ENCODE data around the gene TATDN3.
"Not testable (repeated sequence)": the region's sequence is repeated elsewhere in the genome, so short reads cannot be mapped to it uniquely, and the experiment has no call there.

The TATDN3 gene

DNA sequence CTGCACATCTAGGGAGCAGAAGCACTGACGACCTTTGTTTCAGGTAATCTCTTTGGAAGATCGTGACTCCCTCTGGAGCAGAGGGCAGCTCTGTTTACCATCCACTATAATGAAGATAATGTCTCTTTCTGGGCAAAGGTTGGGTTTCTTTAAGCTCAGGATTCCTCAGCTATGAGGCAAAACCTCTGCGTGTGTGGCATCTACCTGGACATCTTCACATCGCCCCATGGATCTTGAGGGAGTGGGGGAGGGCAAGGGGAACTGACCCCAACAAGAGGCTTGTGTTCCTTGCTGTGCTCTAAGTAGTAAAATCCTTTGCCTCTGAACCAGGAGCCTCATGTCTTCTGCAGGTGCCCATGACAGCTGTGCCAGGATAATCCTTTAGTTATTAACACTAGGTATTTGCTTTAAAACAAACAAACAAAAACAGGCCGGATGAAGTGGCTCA is 36.2 kb downstream of the TATDN3 start:
- DNase-seq (ENCODE audit: low read depth): no peak

- DNase-seq (ENCODE audit: low read depth): no peak
Measured at GRCh38 chr1:212828395-212828794, 36.7 kb downstream of the TATDN3 start.

- DNase-seq (ENCODE audit: low read depth): not testable (repeated sequence)
Measured at GRCh38 chr1:212833211-212834207, 41.8 kb downstream of the TATDN3 start.

- DNase-seq (ENCODE audit: low read depth): no peak
Measured at GRCh38 chr1:212838145-212838544, 46.5 kb downstream of the TATDN3 start.

- DNase-seq (ENCODE audit: low read depth): not testable (repeated sequence)
Measured at GRCh38 chr1:212844521-212844920, 52.8 kb downstream of the TATDN3 start.

DNA sequence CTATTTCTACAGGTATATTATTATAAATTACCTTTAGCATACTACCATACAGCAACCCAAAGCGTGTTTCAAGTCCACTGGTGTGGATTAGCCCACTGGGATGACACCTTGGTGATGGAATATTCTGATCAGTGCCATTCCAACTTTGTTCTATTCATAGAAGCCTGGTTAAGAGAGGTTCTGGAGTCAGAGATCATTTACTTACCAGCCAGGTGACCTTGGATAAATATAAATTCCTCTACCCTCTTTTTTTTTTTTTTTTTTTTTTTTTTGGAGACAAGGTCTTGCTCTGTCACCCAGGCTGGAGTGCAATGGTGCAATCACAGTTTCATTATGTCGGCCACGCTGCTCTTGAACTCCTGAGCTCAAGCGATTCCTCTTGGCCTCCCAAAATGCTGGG is 55.9 kb downstream of the TATDN3 start, which contains the start of gene SPATA45:
Gene SPATA45, minus strand, starts transcription at position 101 of the 400 bp plus-strand sequence. CDS start 11,500 bp downstream, outside the sequence.
- DNase-seq (ENCODE audit: low read depth): no peak

DNA sequence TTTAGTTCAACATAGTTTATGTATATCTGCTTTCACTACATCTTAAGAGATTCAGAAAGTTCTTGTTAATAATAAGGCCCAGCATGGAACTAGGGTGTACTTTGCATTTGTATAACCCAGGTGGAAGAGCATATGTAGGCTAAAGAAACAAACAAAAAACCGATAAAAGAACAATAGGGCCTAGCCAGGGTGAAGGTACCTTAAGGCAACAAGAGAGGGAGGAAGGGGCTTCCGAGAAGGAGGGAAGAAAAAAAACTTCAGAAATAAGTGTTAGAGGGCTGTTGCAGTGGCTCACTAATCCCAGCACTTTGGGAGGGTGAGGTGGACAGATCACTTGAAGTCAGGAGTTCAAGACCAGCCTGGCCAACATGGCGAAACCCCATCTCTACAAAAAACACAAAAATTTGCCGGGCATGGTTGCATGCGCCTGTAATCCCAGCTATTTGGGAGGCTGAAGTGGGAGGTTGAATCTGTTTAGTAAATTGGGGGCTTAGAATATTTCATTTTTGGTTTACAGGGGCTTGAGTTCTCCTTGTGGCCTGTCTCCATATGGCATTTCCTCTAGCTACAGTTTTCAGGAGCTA is 60.5 kb downstream of the TATDN3 start:
- DNase-seq (ENCODE audit: low read depth): no peak

GRCh38 chr1:212853658-212854057 is 62.0 kb downstream of the TATDN3 start:
- DNase-seq (ENCODE audit: low read depth): no peak

DNA sequence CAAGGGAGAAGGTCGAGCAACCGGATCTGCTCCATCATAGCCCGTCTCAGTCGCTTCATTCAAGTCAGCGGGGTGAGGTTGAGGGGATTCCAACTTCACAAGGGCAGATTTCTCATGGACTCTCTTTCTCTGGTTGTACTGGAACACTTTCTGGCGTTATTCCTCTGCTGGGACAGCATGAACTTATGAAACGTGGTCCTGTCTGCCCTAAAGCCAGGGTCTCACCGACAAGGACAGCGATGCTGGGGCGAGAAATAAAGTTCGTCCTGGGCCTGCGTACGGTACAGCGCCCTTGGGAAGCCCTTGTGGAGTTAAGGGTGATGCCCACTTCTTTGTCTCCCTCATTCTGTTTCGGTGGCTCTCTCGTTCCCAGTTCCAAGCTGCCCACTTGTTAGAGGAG is 65.1 kb downstream of the TATDN3 start:
- DNase-seq (ENCODE audit: low read depth): no peak

- peak; percentile 94 for DNase-seq (ENCODE audit: low read depth)
Measured at GRCh38 chr1:212857992-212858460, 66.3 kb downstream of the TATDN3 start, which contains the start of gene FLVCR1. FLVCR1 (plus strand) TSS chr1:212858275; CDS start chr1:212858453, 178 bp downstream.

DNA sequence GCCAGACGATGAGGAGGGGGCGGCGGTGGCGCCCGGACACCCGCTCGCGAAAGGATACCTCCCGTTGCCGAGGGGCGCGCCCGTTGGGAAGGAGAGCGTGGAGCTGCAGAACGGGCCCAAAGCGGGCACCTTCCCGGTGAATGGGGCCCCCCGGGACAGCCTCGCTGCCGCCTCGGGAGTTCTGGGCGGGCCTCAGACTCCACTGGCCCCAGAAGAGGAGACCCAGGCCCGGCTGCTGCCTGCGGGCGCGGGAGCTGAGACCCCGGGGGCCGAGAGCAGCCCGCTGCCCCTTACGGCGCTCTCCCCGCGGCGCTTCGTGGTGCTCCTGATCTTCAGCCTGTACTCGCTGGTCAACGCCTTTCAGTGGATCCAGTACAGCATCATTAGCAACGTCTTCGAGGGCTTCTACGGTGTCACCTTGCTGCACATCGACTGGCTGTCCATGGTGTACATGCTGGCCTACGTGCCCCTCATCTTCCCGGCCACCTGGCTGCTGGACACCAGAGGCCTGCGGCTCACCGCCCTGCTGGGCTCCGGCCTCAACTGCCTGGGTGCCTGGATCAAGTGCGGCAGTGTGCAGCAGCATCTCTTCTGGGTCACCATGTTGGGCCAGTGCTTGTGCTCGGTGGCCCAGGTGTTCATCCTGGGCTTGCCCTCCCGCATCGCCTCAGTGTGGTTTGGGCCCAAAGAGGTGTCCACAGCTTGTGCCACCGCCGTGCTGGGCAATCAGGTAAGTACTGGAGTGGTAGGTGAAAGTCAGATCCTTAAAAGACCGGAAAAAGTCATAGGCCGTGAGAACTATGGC is 67.0 kb downstream of the TATDN3 start:
- DNase-seq (ENCODE audit: low read depth): no peak

DNA sequence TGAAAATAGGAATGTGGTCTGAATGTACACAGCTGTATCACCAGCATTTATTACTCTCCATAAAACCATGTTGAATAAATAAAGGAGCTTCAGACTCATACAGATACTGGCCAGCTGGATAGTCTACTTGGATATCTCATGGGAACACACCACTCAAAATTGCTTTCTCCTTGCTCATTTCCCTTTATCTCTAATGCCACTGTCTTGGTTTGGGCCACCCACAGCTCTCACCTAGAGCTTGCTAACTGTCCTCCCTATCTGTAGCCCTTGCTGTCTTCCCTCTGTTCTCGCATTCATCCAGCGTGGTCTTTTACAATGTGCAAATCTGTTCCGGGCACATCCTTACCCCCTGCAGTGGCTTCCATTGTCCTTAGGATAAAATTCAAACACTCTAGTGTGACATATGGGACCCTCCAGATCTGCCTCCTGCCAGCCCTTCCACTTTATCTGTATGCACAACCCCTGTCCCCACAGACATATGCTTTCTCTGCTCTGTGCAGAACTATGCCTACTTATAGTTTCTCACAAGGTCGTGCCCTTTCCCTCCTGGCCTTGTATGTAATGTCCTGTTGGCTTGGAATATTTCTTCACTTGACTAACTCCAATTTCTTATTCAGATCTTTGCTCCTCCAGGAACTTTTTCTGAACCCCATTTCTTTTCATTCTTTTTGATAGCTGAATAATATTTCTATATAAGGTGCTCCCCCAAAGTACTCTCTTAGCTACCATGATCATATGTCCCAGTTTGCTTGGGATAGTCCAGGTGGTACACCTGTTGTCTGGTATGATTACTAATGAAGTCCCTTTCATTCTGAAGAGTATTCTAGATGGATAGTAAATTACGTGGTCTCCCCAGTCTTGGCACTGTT is 69.3 kb downstream of the TATDN3 start:
- no peak for DNase-seq (ENCODE audit: low read depth)

DNA sequence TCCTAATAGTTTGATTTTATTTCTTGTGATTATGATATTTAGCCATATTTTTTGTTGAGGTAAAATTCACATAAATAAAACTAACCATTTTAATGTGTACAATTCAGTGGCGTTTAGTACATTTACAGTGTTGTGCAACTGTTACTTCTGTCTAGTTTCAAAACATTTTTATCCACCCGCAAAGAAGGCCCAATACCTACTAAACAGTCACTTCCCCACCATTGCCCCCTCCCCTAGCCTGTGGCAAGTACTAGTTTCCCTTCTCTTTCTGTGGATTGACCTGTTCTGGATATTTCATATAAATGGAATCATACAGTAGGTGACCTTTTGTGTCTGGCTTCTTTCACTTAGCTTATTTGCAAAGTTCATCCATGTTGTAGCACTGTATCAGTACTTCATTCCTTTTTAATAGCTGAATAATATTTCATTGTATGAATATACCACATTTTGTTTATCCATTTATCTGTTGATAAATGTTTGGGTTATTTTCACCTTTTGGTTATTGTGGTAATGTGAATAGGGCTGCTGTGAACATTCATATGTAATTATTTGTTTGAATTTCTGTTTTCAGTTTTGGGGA is 70.5 kb downstream of the TATDN3 start:
- DNase-seq (ENCODE audit: low read depth): no peak

- DNase-seq (ENCODE audit: low read depth): not testable (repeated sequence)
Measured at GRCh38 chr1:212863345-212863744, 71.7 kb downstream of the TATDN3 start.

- DNase-seq (ENCODE audit: low read depth): no peak
Measured at GRCh38 chr1:212864201-212864600, 72.5 kb downstream of the TATDN3 start.

Measured in stimulated activated CD8-positive, alpha-beta memory T cell treated with anti-CD3 and anti-CD28 coated beads, Interleukin-4, amount 100 ng/mL, for 24 hours (primary cell).